Measurements from ENCODE around the gene B2M.

DNA sequence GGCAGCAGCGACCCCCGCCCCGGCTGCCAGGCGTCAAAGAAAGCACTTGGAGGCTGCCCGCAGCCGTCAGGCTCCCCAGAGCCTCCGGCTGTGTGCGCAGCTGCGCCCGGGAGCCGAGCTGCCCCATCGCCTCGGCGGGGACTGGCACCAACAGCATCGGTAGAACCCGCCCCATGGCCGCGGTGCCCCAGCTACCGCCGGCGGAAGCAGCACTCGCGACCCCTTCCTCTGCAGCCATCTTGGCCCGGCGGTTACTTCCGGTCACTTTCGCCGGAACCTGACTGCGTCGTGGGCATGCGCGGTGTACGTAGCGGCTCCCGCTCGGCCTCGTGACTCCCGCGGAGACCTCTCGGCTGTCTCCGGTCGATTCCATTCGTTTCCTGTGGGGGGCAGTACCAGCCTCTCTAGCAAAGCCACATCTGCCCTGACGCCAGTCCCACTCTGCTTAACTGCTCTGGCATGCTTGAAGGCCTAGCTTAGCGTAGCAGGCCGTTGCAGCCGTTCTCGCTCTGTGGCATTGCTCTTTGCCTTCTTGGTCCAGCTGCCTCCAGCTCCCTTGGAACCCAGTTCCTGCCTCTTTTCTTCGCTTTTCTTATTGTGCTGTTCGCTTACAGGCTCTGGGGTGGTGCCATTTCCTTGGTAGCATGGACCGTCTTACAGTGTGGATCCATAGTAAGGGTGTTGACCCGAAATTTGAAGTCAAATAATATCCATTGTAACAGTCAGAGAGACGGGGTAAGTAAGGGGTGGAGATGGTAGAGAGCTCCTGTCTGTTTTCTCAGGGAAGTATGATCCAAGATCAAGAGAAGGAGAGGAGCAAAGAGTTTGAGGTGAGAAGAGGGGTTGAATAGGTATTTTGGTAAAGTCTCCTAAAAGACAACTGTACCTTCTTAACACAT, 47.7 kb upstream of the B2M start, which contains the start of gene SPG11:
- TF ChIP-seq POLR2AphosphoS5 (IDR thresholded peaks at IDR 0.05; ENCODE audit: low read depth, low read length) (peak; percentile 91), TAF1 (IDR thresholded peaks at IDR 0.05; ENCODE audit: borderline replicate concordance, insufficient read depth, low read length) (peak; percentile 89), FOXP2 (optimal IDR thresholded peaks at IDR 0.05; ENCODE audit: borderline replicate concordance, extremely low read depth, extremely low read length, insufficient read depth) (peak; percentile 90)
